ENCODE measurements around the gene SERPINB8.

The SERPINB8 gene

DNA sequence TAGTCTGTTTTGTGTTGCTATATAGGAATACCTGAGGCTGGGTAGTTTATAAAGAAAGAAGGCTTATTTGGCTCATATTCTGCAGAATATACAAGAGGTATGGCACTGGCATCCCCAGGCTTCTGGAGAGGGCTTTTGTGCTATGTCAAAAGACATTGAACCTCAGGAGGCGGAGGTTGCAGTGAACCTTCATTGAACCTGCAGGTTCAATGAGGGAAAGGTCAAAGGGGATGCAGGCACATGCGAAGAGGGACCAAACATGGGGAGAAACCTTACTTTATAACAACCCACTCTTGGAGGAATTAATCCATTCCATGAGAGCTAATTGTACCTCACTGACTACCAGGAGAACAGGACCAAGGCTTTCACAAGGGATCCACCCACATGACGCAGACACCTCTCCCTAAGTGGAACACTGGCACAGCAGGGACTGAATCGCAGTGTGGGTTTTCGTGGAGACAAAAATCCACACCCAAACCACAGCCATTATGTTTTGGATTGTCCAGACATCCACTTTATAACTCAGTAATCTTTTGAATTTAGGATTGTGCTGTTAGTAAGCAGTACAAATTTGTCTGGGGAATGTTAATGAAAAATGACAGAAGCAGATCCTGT lies 4.1 kb upstream of the SERPINB8 start:
- DNase-seq, result no peak

DNA sequence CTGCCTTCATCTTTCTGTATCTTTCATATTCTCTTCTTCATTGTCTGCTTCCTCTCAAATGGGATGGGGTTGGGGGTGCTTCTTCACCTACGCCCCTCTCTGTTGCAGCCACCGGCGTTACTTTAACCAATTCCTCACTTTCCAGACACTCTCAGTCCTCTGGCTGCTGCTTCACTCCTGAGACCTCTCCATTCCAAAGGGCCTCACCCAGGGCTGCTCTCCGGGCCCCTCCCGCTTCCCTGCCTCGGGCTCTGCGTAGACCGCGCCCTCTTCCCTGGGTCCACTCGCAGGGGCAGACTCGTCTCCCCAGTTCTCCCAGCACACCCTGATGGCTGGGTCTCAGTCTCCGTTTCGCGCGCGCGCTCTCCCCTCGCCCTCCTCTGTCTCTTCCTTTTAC lies 926 bp downstream of the SERPINB8 start:
- DNase-seq, result no peak

DNA sequence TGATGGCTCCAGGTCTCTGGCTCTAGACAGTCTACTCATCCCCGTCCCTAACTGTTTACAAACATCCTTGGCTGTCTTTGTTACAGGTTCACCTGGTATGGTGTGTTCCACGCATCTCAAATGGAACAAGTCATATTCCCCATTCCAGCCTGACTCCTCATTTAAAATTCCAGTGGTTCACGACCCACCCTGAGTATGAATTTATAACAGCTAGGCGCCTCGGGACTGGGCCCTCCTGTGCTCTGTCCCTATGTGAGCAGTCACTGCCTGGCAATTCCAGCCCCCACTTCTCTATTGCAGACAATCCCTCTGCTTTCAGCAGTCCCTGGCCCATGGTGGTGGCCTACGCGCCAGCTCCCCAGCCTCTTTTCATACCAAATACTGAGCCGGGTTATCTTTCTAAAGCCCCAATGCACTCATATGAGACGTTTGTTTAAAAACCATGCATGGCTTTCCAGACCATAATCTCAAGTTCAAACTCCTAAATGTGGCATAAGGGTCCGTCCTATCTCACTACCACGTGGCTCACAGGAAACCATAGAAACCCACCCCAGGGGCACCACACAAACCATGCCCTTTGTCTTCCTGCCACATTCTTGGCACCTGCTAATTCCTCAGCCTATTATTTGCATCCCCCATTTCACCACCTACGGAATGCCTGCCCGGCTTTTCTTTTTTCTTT lies 1.6 kb downstream of the SERPINB8 start:
- DNase-seq, result no peak

DNA sequence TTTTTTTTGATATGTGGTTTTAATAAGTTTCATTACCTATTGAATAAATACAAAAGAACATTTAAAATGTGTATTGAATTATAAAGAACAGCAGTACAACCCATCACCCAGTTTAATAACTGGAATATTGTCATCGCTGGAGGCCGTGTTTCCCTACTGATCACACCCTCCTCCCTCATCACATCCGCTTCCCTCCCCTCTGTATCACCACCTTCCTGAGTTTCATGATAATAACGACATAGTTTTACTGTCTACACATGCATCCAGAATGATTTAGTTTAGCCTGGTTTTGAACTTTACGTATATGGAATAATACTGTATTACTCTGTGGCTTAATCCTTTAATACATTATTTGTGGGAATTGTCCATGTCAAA lies 2.1 kb downstream of the SERPINB8 start:
- DNase-seq, result no peak

DNA sequence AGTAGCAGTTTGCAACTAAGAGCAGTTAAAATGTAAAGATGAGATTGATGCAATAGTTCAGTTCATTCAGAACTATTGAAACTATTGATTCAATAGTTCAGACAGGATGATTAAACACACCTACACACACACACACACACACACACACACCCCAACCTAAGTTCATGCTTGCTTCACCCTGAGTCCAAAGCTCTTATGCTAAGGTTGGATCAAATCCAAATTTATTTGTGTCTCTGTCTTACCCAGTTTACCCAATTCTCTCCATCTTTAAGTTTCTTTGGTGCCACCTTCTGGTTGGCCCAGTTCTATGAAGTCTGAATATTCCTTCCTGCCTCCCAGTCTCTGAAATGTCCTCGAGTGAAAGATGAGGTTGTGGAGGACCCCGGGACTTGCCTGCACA lies 5.1 kb downstream of the SERPINB8 start:
- DNase-seq, result no peak

DNA sequence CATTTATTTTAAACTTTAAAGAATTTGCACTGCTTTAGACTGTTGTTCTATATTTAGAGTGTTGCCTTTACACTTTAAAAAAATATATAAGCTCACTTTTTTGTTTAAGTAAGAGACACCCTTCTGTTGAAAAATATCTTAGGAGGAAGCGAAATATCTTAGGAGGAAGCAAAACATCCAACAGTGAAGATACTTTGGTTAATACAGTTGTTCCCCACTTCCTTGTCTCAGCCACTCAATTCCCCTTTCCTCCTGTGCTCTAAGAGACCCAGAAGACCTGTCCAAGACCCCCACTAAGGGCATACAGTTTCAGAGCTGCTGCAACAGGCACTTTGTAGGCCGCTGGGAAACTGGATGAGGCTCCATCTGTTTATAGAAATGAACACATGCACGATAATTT lies 5.7 kb downstream of the SERPINB8 start:
- DNase-seq, result no peak

DNA sequence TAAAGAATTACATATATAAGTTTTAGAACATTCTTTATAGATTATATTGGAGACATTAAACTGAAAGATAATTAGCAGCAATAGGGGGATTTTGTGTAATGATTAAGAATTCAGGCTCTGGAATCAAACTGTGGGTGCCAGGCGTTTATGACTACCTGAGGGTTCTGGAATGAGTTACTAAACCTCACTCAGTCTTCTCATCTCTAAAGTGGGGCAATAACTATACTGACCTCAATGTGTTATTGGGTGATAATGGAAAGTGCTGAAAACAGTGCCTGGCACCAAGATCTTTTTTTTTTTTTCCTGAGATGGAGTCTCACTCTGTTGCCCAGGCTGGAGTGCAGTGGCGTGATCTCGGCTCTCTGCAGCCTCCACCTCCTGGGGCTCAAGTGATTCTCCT lies 7.2 kb downstream of the SERPINB8 start:
- no peak for DNase-seq

DNA sequence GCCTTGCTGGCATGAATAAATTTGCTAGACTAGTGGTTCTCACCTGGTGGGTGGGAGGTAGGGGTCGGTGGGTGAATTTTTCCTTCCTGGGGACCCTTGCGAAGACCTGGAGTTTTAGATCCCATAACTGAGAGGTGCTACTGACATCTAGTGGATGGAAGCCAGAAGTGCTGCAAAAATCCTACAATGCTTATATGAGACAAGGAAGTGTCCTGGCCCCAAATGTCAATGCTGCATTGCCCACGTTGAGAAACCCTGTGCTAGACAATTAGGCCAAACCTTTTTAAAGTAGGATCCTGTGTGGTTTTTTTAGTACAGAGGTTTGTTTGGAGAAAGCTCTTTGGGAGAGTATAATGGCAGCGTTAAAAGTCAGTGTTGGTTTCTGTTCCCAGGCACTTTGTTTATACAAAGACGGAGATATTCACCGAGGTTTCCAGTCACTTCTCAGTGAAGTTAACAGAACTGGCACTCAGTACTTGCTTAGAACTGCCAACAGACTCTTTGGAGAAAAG lies 9.6 kb downstream of the SERPINB8 start:
- DNase-seq, result peak; percentile 14

DNA sequence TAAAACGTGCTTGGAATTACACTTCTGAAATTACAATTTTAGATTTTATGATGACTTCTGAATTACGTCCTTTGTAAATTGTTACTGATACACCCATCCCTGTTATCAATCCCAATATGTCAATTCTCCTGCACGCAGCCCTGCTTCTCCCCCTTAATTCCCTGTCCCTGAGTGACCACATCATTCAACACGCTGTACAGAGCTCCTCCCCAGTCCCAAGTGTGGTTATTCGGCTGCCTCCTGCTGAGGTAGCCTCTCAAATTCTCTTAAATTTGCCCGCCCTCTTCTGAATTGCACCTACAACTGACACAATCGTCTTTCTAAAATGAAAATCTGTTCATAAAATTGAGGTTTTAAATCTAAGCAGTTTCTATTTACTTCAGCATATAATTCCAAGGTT lies 10.1 kb downstream of the SERPINB8 start:
- DNase-seq, result no peak

DNA sequence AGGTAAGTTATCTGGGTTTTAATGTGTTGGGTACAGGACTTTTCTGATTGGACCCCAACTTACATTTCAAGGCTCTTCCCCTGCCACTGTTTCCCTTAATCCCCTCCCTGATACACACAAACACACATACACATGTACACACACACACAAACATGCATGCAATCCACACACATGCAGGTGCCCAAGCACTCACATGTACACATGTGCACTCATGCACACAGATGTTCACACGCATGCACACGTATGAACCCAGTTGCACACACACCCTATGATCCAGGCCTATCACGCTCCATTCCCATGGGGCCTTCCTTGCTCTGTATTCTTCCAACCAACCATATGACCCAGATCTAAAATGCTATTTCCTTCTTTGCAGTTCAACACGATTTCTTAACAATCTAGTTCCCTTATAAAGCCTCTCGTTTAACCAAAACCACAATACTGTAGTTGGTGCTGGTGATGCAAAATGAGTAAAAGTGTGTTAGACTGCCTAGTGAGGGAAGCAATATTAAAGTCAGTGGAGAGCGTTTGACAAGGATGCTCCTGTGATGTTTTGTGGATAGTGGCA lies 11.1 kb downstream of the SERPINB8 start:
- DNase-seq, result no peak

DNA sequence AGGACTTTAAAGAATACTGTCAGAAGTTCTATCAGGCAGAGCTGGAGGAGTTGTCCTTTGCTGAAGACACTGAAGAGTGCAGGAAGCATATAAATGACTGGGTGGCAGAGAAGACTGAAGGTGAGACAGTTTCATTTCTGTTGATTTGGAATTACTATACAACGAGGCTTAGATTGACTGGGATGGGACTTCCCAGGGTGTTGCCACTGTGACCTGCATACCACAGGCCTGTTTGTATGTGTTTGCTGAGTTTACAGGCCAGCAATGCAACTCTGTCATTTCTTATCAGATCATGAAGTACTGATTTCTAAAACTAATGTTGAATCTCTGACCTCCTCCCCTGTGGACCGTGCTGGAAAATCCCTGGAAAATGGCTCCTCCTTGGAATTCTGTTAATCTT lies 11.8 kb downstream of the SERPINB8 start:
- no peak for DNase-seq

DNA sequence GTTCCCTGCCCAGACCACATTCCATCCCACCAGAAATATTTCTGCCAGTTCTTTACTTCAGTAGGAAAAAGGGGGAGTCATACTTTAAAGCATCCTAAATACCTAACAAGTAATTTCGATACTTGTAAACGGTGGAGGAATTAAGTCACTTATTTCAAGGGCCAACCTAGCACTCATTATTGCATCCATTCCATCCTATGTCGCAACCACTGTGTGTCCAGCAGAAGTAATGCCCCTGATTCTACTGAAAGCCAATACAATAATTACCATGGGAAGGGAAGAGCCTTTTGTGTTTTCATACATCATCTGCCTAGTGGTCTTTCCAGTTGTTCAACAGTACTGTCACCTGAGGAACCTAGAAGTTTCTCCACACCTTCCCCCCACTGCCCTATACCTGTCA lies 12.5 kb downstream of the SERPINB8 start:
- no peak for DNase-seq

DNA sequence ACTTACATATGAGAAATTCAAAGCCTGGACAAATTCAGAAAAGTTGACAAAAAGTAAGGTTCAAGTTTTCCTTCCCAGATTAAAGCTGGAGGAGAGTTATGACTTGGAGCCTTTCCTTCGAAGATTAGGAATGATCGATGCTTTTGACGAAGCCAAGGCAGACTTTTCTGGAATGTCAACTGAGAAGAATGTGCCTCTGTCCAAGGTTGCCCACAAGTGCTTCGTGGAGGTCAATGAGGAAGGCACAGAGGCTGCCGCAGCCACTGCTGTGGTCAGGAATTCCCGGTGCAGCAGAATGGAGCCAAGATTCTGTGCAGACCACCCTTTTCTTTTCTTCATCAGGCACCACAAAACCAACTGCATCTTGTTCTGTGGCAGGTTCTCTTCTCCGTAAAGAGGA lies 17.0 kb downstream of the SERPINB8 start:
- DNase-seq, result no peak

DNA sequence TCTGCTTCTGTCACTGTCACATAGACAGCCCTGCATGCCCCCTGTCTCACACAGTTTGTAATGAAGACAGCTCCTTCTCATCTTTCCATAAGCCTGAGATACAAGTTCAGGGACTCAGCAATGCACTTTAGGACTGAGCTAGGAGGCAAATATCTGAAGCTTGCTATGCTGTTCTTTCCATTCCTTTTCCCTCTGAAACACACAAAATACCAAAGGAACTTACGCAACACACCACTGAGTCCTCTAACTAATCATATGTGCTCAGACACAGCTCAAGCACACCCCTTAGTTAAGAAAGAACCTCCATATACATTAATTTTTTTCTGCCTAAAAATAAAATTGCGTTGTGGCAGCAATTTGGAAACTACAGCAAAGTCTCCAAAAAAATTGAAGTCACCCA lies 17.9 kb downstream of the SERPINB8 start:
- no peak for DNase-seq

DNA sequence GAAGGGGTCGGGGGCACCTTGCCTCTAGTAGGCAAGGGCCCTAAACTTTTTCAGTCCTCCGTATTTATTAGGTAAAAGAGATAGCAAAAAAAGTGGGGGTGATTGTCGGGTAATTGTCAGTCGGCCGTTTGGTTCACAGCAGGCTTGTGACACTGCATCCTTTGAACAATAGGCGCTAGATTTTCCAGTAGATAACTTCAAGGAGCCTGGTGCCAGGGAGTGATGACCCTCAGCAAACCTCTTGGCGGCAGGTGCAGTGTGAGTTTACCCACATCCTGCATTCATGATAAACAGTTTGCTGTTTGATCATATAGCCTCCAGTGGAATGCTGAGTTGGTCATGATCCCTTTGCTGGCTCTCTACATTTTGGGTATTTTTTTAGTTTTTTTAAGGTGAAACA lies 22.9 kb downstream of the SERPINB8 start:
- DNase-seq, result no peak

DNA sequence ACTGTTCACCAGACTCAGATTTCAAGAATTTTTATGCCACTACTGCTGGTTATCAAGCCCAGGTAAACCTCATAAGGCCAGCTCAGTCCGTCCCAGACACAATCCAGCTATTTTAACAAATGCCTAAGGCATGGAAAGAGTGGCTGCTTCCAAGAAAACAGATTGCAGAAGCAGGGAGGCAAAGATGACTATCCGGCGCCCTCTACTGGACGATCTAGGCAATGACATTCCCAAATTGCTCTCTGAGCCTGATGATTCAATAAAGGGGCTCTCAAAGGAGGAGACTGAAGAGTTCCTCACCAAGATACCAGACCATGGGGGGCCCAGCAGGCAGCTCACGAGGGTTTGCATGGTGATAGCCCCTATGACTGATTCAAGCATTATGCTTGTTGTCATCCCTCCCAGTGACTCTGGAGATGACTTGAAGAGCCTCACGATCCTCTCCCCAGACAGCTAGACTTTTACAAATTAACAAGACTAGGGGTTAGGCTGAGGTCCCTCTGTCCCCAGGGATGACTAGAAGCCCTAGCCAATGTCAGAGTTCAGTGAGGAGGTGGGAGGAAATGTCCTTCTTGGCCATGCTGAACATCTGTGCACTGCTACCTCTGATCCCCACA lies 25.0 kb downstream of the SERPINB8 start:
- no peak for DNase-seq

DNA sequence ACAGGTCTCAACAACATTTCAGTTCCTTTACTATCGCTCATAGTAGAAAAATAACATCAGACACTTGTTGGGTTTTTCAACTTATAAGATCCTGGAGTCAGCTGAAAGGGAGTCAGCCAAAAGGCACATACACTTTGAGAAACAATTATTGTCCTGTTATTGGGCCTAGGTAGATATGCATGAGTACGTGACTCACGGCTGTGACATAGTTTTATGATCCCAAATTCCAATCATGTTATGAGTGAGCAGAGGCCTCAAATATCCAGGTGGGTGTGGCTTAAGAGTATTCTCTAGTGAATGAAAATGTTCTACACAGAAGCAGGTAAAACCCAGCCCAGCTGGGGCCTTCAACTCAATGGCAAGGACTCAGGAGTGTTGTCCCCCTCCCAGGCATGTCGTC lies 27.2 kb downstream of the SERPINB8 start:
- no peak for DNase-seq

DNA sequence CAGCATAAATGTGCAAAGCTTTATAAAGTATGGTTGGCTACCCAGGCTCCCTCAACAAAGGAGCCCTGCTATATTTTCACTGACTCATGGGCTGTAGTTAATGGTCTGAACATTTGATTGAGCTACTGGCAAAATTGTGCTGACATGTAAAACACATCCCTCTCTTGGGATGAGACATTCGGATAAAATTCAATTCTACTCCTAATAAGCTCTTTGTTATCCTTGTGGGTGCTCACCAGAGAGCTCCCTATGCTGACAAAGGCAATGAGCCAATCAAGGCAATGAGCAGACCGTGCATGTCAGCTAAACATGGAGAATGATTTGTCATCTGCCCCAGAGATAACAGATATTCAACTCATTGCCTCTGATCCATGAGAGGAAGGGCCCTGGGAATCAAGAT lies 27.7 kb downstream of the SERPINB8 start:
- no peak for DNase-seq

DNA sequence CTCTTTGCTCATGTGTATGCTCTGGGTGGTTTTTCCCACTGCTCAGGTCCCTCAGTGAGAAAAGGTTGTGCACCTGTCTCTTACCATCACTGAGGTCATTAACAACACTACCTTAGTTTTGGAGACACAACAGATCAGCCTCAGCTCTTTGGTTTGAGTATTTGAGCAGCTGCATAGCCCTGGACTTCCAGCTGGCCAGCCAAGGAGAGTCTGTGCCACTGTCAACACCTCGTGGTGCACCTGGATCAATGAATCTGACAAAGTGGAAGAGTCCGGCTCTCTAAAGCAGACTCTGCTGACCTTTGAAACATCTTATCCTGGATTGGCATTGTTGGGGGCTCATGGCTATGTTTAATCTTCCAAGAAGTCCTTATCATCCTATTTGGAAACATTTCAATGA lies 30.0 kb downstream of the SERPINB8 start:
- no peak for DNase-seq

DNA sequence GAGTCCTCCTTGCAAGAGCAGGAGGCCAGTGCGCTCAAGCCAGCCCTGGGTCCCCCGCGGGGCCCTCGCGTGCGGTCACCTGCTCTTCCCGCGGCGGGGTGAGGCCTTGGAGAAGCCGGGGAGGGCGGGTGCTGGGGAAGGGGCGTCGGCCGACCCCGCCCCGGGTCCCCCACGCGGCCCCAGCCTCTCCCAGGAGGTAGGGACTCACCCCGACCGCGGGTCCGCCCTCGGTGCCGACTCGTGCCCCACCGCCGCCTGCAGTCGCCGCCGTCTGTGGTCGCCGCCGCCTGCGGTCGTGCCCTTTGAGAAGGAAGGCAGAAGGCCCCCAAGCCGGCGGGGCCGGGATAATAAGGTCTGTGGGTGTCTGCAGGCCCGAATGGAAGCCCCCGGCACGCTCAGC lies 32.7 kb downstream of the SERPINB8 start:
- DNase-seq, result no peak

DNA sequence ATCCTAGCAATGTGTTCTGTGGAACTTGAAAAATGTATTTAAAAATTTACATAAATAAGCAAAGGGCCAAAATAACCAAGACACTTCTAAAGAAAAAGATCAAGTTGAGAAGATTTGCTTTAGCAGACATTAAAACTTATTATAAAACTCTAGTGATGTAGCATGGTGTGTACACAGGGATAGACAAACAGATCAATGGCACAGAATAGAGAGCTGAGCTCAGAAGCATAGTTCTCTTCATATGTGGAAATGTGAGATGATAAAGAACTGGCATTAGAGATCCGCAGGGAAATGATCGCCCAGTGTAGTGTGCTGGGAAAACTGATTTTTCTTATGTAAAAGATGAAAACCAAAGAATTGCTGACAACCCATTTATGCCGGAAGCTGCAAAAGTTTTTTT lies 39.4 kb downstream of the SERPINB8 start:
- no peak for DNase-seq

DNA sequence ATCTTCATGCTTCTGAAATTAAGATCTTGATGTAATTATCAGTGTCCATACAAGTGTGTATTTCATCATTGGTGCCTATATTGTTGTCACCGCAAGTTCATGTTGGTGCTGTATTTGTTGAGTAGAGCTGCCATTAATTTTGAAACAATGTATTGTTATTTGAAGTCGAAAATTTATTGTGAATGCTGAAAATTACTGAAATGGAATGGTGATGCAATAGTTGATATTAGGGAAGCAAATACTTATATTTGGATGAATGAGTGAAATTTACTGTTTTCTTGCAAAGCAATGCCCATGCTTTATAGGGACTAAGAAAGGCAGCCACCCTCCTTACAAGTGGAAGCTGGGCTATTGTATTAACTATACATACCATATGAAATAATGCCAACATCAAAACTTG lies 41.6 kb downstream of the SERPINB8 start:
- no peak for DNase-seq

DNA sequence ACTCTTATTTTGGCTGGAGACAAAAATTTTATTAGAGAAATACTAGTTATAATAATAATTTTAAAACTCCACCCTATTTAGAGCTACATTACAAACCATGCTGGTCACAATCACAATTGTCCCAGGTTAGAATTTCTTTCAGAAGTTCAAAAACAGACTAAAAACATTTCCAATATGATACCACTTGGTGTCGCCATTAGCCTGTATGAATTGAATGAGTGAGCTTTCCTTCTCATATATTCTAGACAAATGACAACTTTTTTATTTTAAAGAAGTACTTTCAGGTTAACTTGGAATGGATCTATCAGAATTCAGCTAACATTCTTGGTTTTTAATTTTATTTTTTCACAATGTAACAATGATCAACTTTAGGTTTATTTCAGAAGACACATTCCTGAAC lies 48.0 kb downstream of the SERPINB8 start:
- DNase-seq, result no peak
